Gastrocnemius medialis (tissue), 4 donors: ENCODE results near the gene ABCD4.

Source experiments
- POLR2A ChIP-seq, 2 donors: fragments of 450-650 bp; IDR thresholded peaks; one replicate each; pipeline ENCODE4 v1.6.1; 2017; ENCODE audit warnings: antibody characterized with exemption in 2 of 2, mild to moderate bottlenecking in 2 of 2, moderate library complexity in 2 of 2
- TF ChIP-seq, protein P1 (sequence below), 5 experiments: fragments of 450-650 bp in 3 of 5; fragments of 200-600 bp in 2 of 5; sonication (generic) in 2 of 5; IDR thresholded peaks in 4 of 5; conservative IDR thresholded peaks in 1 of 5; 1 replicate in 4 of 5; 2 replicates in 1 of 5; pipeline ENCODE4 v1.5.1; 2016 to 2019; ENCODE audit warnings: antibody characterized with exemption in 5 of 5, mild to moderate bottlenecking in 3 of 5, moderate library complexity in 3 of 5

DNA sequence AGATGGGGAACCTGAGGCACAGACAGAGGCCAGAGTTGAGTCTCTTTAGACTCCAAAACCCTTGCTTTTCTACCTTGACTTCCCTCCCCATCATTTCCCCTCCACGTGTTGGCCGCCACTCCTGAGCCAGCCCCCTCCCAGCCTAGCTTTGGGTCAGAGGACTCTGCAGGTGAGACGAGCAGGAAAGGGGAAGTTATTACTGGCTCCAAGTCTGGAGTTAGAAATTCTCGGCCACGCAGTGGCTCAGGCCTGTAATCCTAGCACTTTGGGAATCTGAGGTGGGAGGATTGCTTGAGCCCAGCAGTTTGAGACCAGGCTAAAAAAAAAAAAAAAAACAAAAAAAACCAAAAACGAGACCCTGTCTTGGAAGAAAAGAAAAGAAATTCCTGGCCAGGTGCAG lies 54.7 kb downstream of the ABCD4 start:
- TF ChIP-seq, protein P1, sequence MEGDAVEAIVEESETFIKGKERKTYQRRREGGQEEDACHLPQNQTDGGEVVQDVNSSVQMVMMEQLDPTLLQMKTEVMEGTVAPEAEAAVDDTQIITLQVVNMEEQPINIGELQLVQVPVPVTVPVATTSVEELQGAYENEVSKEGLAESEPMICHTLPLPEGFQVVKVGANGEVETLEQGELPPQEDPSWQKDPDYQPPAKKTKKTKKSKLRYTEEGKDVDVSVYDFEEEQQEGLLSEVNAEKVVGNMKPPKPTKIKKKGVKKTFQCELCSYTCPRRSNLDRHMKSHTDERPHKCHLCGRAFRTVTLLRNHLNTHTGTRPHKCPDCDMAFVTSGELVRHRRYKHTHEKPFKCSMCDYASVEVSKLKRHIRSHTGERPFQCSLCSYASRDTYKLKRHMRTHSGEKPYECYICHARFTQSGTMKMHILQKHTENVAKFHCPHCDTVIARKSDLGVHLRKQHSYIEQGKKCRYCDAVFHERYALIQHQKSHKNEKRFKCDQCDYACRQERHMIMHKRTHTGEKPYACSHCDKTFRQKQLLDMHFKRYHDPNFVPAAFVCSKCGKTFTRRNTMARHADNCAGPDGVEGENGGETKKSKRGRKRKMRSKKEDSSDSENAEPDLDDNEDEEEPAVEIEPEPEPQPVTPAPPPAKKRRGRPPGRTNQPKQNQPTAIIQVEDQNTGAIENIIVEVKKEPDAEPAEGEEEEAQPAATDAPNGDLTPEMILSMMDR (IDR thresholded peaks at IDR 0.05 in 4 of 5, conservative IDR thresholded peaks at IDR 0.05 in 1 of 5), result no peak
- no peak for TF ChIP-seq POLR2A (IDR thresholded peaks at IDR 0.05)
